Fibroblast of the conjunctiva (primary cell): ENCODE results near the gene CD82.
A peak's percentile ranks its signal among the peaks of the same experiment; 100 is the strongest.

Experiments used
- DNase-seq: peaks from one replicate; pipeline ENCODE4 v3.0.0-alpha.2; 2010; ENCODE audit warnings: low read depth

The CD82 gene

GRCh38 chr11:44577231-44577830 is 11.9 kb downstream of the CD82 start:
- no peak for DNase-seq

GRCh38 chr11:44578279-44578678 is 12.8 kb downstream of the CD82 start:
- DNase-seq, result no peak

- no peak for DNase-seq
Measured at GRCh38 chr11:44579302-44579761, 13.9 kb downstream of the CD82 start.

GRCh38 chr11:44580701-44581100 is 15.2 kb downstream of the CD82 start:
- DNase-seq, result no peak

- DNase-seq, result no peak
Measured at GRCh38 chr11:44581246-44581645, 15.8 kb downstream of the CD82 start.

- no peak for DNase-seq
Measured at GRCh38 chr11:44582641-44583352, 17.3 kb downstream of the CD82 start.

GRCh38 chr11:44583353-44583669 is 17.8 kb downstream of the CD82 start:
- no peak for DNase-seq

GRCh38 chr11:44585421-44585820 is 20.0 kb downstream of the CD82 start:
- no peak for DNase-seq

- peak; percentile 51 for DNase-seq
Measured at GRCh38 chr11:44589301-44589700, 23.8 kb downstream of the CD82 start.

GRCh38 chr11:44590769-44591168 is 25.3 kb downstream of the CD82 start:
- DNase-seq, result no peak

- DNase-seq, result no peak
Measured at GRCh38 chr11:44591557-44591956, 26.1 kb downstream of the CD82 start.

GRCh38 chr11:44592125-44592940 is 26.9 kb downstream of the CD82 start:
- peak; percentile 63 for DNase-seq

GRCh38 chr11:44593251-44593650 is 27.8 kb downstream of the CD82 start:
- no peak for DNase-seq

GRCh38 chr11:44595006-44595405 is 29.5 kb downstream of the CD82 start:
- DNase-seq, result no peak

GRCh38 chr11:44595964-44596381 is 30.5 kb downstream of the CD82 start:
- DNase-seq, result no peak

GRCh38 chr11:44596525-44597276 is 31.2 kb downstream of the CD82 start:
- DNase-seq, result no peak

- no peak for DNase-seq
Measured at GRCh38 chr11:44597358-44598012, 32.0 kb downstream of the CD82 start.

- DNase-seq, result no peak
Measured at GRCh38 chr11:44598831-44599230, 33.4 kb downstream of the CD82 start.

- DNase-seq, result no peak
Measured at GRCh38 chr11:44600261-44600660, 34.8 kb downstream of the CD82 start.

GRCh38 chr11:44600839-44601383 is 35.4 kb downstream of the CD82 start:
- DNase-seq, result no peak
